PC-9 (cell line): Measurements from ENCODE around the gene EXO1. TPM values are rescaled to one million over a fixed set of nuclear protein-coding genes. Genes with fewer than 3 reads are reported as not detected.
"Not testable (repeated sequence)": the region's sequence is repeated elsewhere in the genome, so short reads cannot be mapped to it uniquely, and the experiment has no call there.

Experiments
- BruUV-seq: library from RNA; stranded (reverse); fragments of 400-500 nt; replicated peaks from 2 replicates; lab custom pipeline; 2021; lab: Mats Ljungman, UMichigan
- CTCF ChIA-PET: fragments of 300-600 bp; sonication (Branson Sonifier 250); formaldehyde crosslinking; loops from one replicate; lab custom pipeline; 2022; ENCODE audit warnings: antibody characterized with exemption; lab: Charles Lee
- POLR2A ChIA-PET: fragments of 300-600 bp; sonication (Branson Sonifier 250); formaldehyde crosslinking; loops from one replicate; lab custom pipeline; 2022; ENCODE audit warnings: antibody characterized with exemption; ENCODE audit not compliant: unreplicated experiment; lab: Charles Lee
- DNase-seq, 2 experiments: peaks; one replicate each; pipeline versions ENCODE4 v3.0.0 to v3.0.0-alpha.2; 2015 to 2022; ENCODE audit warnings: mixed read lengths in 1 of 2
- H2AFZ ChIP-seq: fragments of 200-600 bp; sonication (generic); 2 replicates; pipeline ENCODE4 v1.8.1; 2017; ENCODE audit warnings: antibody characterized with exemption
- H3F3A ChIP-seq: fragments of 200-600 bp; sonication (generic); 2 replicates; pipeline ENCODE4 v1.8.1; 2017; ENCODE audit warnings: antibody characterized with exemption, mild to moderate bottlenecking, low read depth; ENCODE audit not compliant: insufficient read depth
- H3K27ac ChIP-seq: fragments of 200-600 bp; sonication (generic); 2 replicates; pipeline ENCODE4 v1.6.1; 2016; ENCODE audit warnings: mixed run types
- H3K27me3 ChIP-seq: fragments of 200-600 bp; sonication (generic); 2 replicates; pipeline ENCODE4 v1.6.1; 2016; ENCODE audit warnings: low read depth, mixed run types; ENCODE audit not compliant: insufficient read depth
- H3K36me3 ChIP-seq: fragments of 200-600 bp; sonication (generic); 2 replicates; pipeline ENCODE4 v1.6.1; 2016; ENCODE audit warnings: low read depth, mixed run types
- H3K4me1 ChIP-seq: fragments of 200-600 bp; sonication (generic); replicated peaks from 2 replicates; pipeline ENCODE4 v1.6.1; 2016; ENCODE audit warnings: mixed run types; ENCODE audit not compliant: insufficient read depth
- H3K4me2 ChIP-seq: fragments of 200-600 bp; sonication (generic); 2 replicates; pipeline ENCODE4 v1.6.1; 2017; ENCODE audit warnings: mixed run types
- H3K4me3 ChIP-seq: fragments of 200-600 bp; sonication (generic); 2 replicates; pipeline ENCODE4 v1.6.1; 2016; ENCODE audit warnings: mixed run types
- H3K79me2 ChIP-seq: fragments of 200-600 bp; sonication (generic); 2 replicates; pipeline ENCODE4 v1.6.1; 2017; ENCODE audit warnings: low read depth, mixed run types
- H3K9me2 ChIP-seq: fragments of 200-600 bp; sonication (generic); 2 replicates; pipeline ENCODE4 v1.8.1; 2017; ENCODE audit warnings: mild to moderate bottlenecking; ENCODE audit not compliant: insufficient read depth
- H3K9me3 ChIP-seq: fragments of 200-600 bp; sonication (generic); 2 replicates; pipeline ENCODE4 v1.8.1; 2016; ENCODE audit warnings: low read depth; ENCODE audit not compliant: insufficient read depth
- H4K20me1 ChIP-seq: fragments of 200-600 bp; sonication (generic); 2 replicates; pipeline ENCODE4 v1.8.1; 2017; ENCODE audit not compliant: insufficient read depth
- CTCF ChIP-seq: fragments of 200-600 bp; sonication (generic); conservative IDR thresholded peaks from 2 replicates; pipeline ENCODE4 v1.6.1; 2017; ENCODE audit warnings: mixed run types, antibody characterized with exemption, mild to moderate bottlenecking, moderate library complexity
- EZH2 ChIP-seq: fragments of 200-600 bp; sonication (generic); IDR thresholded peaks from 2 replicates; pipeline ENCODE4 v1.8.0; 2017; ENCODE audit warnings: antibody characterized with exemption, low read depth
- intact Hi-C: fragments of 100-400 bp; cut with micrococcal nuclease; formaldehyde crosslinking; loops from one replicate; pipeline ENCODE4 v1.10.0; 2022; ENCODE audit not compliant: unreplicated experiment
- total RNA-seq: library from RNA; stranded (reverse); gene quantifications from 2 replicates; pipeline ENCODE4 v1.2.3, GENCODE V29; 2021

EXO1 gene
- total RNA-seq, 1 experiment from 2014 or later, result 32.1 TPM

GRCh38 chr1:241822846-241823245 lies 25.2 kb upstream of the EXO1 start:
- CTCF ChIA-PET, result no interaction called here
- H3K9me3 ChIP-seq, result no peaks in the 10 kb centered on the region
- H3K36me3 ChIP-seq, result no peaks in the 10 kb centered on the region
- H3K4me2 ChIP-seq, result no peak overlapping the region
- DNase-seq, result no peak
- intact Hi-C loops, result no loop called here
- TF ChIP-seq EZH2, result no peak
- TF ChIP-seq CTCF, result no peak
- BruUV-seq, result no TSS peak
- H3K4me1 ChIP-seq, result peaks cover 15% of the 10 kb centered on the region
- H3K4me3 ChIP-seq, result no peak overlapping the region
- no peaks in the 10 kb centered on the region for H4K20me1 ChIP-seq
- H3K79me2 ChIP-seq, result no peaks in the 10 kb centered on the region
- no peaks in the 10 kb centered on the region for H3K9me2 ChIP-seq
- H3K27me3 ChIP-seq, result no peaks in the 10 kb centered on the region
- no peak overlapping the region for H3K27ac ChIP-seq
- H3F3A ChIP-seq, result peaks cover 9% of the 10 kb centered on the region; the same call in 1 of the 2 replicates
- H2AFZ ChIP-seq, result no peak overlapping the region
- POLR2A ChIA-PET, result no interaction called here

DNA sequence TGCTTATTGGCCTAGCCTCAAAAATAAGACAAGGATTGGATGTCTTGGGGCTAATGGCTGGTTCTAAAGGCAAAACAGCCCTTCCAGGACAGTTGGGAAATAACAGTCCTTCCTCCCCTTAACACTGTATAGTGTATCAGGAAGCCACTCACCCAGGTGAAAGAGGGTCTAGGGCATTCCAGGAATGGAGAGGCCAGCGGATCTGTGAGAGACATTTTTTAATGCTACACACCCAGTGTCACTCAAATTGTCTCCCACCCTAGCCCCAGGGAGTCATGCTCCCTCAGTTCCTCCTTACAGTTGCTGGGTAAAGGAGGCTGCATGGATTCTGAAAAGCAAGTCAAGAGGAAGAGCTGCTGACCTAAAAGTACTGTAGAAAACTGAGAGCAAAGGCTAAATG lies 24.1 kb upstream of the EXO1 start:
- H4K20me1 ChIP-seq, result no peaks in the 10 kb centered on the region
- no peak for DNase-seq
- peaks cover 15% of the 10 kb centered on the region; the same call in 1 of the 2 replicates for H3F3A ChIP-seq
- POLR2A ChIA-PET, result interaction anchor here (0.6 kb wide), 1 partner anchor 13 kb away, joined by 3 read pairs; no protein-coding TSS in a partner anchor
- H3K36me3 ChIP-seq, result no peaks in the 10 kb centered on the region
- H3K4me3 ChIP-seq, result no peak overlapping the region
- no peak overlapping the region for H3K4me2 ChIP-seq
- no peaks in the 10 kb centered on the region for H3K27me3 ChIP-seq
- no peaks in the 10 kb centered on the region for H3K79me2 ChIP-seq
- H2AFZ ChIP-seq, result no peak overlapping the region
- TF ChIP-seq CTCF (no peak), EZH2 (no peak)
- H3K9me2 ChIP-seq, result no peaks in the 10 kb centered on the region
- peaks cover 12% of the 10 kb centered on the region for H3K4me1 ChIP-seq
- no TSS peak for BruUV-seq
- CTCF ChIA-PET, result no interaction called here
- no peaks in the 10 kb centered on the region for H3K9me3 ChIP-seq
- H3K27ac ChIP-seq, result no peak overlapping the region
- intact Hi-C loops, result no loop called here

DNA sequence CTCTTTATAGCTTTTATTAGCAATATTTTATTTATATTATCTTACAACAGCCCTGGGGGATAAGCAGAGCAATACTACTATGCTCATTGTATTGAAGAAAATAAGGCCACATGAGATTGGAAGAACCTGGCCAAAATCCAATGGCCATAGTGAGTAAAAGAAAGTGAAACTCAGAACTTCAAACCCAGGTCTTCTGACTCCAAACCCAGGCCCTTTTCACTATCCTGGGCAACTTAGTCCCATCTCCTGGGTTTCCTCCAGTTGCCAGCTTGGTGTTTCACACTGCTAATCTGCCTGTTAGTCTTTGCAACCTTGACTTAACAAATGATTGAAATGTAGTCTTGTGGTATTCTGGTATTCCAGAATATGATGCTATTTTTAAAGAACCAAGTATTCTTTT lies 22.4 kb upstream of the EXO1 start:
- Histone ChIP-seq H3K27ac (no peak overlapping the region), H3K9me3 (no peaks in the 10 kb centered on the region), H3K4me2 (no peak overlapping the region), H3K9me2 (no peaks in the 10 kb centered on the region), H3K27me3 (no peaks in the 10 kb centered on the region), H3F3A (peaks cover 15% of the 10 kb centered on the region; the same call in 1 of the 2 replicates), H2AFZ (no peak overlapping the region), H3K79me2 (no peaks in the 10 kb centered on the region), H3K4me3 (no peak overlapping the region), H3K36me3 (no peaks in the 10 kb centered on the region), H3K4me1 (peaks cover 12% of the 10 kb centered on the region), H4K20me1 (no peaks in the 10 kb centered on the region)
- no peak for DNase-seq
- intact Hi-C loops, result no loop called here
- TF ChIP-seq EZH2, result no peak
- no peak for TF ChIP-seq CTCF
- ChIA-PET POLR2A (no interaction called here), CTCF (no interaction called here)
- BruUV-seq, result no TSS peak

DNA sequence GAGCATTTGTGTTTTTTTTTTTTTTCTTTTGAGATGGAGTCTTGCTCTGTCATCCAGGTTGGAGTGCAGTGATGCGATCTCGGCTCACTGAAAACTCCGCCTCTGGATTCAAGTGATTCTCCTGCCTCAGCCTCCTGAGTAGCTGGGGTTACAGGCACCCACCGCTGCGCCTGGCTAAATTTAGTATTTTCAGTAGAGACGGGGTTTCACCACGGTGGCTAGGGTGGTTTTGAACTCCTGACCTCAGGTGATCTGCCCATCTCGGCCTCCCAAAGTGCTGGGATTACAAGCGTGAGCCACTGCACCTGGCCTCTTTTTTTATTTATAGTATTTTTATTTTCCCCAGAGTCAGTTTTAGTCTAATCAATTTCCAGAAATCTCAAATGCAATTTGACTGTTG lies 21.4 kb upstream of the EXO1 start:
- DNase-seq, H4K20me1 ChIP-seq, H3K4me2 ChIP-seq, H3K79me2 ChIP-seq, BruUV-seq, H3K9me2 ChIP-seq, POLR2A ChIA-PET, H3K9me3 ChIP-seq, intact Hi-C loops, H3K27me3 ChIP-seq, H3K27ac ChIP-seq, H3K36me3 ChIP-seq, H2AFZ ChIP-seq, H3K4me1 ChIP-seq, H3K4me3 ChIP-seq: not testable (repeated sequence)
- H3F3A ChIP-seq, result peaks cover 15% of the 10 kb centered on the region; the same call in 1 of the 2 replicates
- CTCF ChIA-PET, result interaction anchor here (0.7 kb wide), 1 partner anchor 215 kb away, joined by 4 read pairs; no protein-coding TSS in a partner anchor
